HG02840 (cell line): Measurements from ENCODE around the gene UGCG.
A peak's percentile ranks its signal among the peaks of the same experiment; 100 is the strongest.

Experiments
- ATAC-seq: cut with Tn5 transposase; IDR thresholded peaks from one replicate; pipeline ENCODE4 v1.9.1; 2021; ENCODE audit warnings: mild to moderate bottlenecking, moderate library complexity, moderate number of reproducible peaks; ENCODE audit not compliant: unreplicated experiment, low FRiP score

The UGCG gene

DNA sequence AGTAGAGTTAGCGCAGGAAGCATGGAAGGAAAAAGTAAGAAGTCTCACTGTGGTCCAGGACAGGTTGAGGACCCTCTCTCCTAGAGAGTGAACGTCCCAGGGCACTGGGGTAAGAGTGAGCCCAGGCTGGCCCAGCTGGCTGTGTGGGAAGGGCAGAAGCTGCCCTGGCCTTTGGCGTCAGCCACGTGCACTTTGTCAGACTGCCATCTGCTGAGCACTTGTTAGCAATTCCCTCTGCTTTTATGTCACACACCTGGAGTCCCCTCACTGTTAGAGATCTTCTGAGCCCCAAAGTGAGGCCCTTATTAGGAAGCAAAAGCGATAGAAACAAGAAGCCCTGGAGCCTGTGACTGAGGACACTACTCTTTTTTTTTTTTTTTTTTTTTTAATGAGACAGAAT lies 79.1 kb downstream of the UGCG start:
- no peak for ATAC-seq

DNA sequence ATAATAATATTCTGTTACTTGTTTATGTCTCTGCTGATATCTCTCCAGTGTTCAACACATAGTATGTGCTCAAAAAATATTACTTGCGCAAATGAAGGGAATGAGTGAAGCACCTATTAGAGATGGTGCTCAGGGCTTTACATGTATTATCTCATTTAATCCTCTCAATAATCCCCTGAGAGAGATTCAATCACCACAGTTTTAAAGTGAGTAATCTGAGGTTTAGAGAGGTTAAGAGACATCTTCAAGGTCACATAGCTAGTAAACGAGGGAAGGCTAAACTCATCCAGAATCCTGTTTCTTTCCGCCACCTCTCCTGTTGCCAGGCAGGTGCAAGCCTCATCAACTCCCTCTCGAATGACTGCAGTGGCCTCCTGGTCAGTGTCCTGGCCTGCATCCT lies 82.0 kb downstream of the UGCG start:
- ATAC-seq = no peak

DNA sequence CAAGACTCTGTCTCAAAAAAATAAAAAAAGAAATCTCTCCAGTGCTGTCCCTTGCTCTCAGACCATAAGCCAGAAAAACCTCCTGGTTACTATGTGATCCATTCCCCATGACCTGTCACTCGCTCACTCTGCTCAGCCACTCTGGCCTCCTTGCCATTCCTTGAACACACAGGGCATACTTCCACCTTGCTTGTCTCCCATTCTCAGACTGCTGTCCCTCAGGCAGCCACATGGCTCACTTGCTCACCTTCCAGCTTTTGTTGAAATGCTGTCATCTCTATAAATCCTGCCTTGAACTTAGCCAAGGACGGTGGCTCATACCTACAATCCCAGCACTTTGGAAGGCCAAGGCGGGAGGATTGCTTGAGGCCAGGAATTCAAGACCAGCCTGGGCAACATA lies 82.9 kb downstream of the UGCG start:
- ATAC-seq = no peak

DNA sequence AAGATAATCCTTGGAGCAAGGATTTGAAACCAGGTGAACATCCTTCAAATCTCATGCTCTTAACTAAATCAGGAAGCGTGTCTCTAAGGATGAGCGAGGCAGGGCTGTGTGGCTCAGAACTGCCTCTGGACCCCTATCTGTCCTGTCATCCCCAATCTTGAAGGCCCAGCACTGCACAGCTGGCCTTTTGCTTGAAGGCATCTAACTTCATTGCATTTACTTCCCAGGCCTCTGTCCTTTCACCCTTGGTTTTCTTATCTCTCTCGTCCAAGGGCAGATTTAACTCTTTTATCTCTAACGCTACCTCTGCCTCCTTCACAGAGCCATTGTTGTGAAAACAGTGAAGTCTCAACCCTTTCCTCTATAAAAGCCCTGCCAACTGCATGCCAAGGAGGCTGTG lies 83.8 kb downstream of the UGCG start:
- ATAC-seq = no peak

DNA sequence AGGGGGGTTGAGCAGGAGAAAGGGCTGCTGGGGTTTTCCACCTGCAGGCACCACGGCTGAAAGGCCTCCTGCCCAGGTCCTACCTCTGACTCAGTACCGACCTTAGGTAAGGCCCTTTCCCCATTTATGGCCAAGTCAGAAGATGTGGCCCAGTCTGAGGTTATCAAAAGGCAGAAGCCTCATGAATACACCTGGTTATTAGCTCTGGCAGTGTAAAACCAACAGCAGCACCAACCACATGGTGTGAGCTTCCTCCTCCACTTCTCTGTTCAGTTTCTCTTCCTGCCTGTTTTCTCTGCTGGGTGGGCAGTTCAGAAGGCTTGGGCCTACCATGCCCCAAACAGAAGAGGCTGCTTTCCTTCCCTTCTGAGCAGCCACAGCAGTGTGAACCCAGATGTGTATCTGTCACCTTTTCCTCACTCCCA lies 86.9 kb downstream of the UGCG start:
- ATAC-seq = peak; percentile 52

DNA sequence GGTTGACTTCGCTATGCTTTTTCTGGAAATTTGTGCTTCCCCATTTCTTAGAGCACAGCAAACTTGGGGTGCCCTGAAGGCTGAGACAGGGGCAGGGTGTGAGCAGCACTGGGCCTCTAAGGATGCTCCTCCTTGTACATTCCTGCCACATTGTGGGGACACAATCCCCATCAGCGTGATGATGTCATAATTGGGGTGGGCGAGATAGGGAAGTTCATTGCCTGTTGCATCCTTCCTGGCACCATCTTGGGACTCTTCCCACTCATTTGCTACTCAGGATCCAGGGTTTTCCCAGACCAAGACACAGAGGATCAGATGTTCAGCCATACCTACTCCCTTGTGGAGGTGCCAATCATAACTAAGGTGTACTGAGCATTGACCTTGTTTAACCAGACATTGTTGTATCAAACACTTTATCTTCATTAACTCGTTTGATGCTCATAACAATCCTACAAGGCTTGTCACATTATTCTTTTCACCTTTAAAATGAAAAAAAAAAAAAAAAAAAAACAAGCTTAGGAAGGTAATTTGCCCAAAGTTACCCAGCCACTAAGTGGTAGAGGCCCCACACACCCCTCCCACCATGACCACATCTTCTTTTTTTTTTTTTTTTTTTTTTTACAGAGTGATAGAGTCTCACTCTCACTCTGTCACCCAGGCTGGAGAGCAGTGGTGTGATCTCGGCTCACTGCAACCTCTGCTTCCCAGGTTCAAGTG lies 87.6 kb downstream of the UGCG start:
- ATAC-seq = no peak
